Neural cell (in vitro differentiated cells): Measurements from ENCODE around the gene ACVR1.

ENCODE experiments used
- CTCF ChIP-seq: fragments of 450-650 bp; IDR thresholded peaks from 2 replicates; pipeline ENCODE4 v1.5.1; 2014; ENCODE audit warnings: antibody characterized with exemption, mild to moderate bottlenecking, moderate library complexity; ENCODE audit not compliant: poor library complexity, severe bottlenecking
- EP300 ChIP-seq: fragments of 450-650 bp; conservative IDR thresholded peaks from 2 replicates; pipeline ENCODE4 v1.6.1; 2014; ENCODE audit warnings: antibody characterized with exemption, mild to moderate bottlenecking, moderate library complexity; ENCODE audit not compliant: poor library complexity, severe bottlenecking
- MXI1 ChIP-seq: fragments of 450-650 bp; conservative IDR thresholded peaks from 2 replicates; pipeline ENCODE4 v1.6.1; 2014; ENCODE audit warnings: antibody characterized with exemption, mild to moderate bottlenecking; ENCODE audit not compliant: poor library complexity, severe bottlenecking
- POLR2AphosphoS5 ChIP-seq: IDR thresholded peaks from 2 replicates; pipeline ENCODE4 v1.6.1; 2012
- REST ChIP-seq: IDR thresholded peaks from 2 replicates; pipeline ENCODE4 v1.6.1; 2012; ENCODE audit warnings: borderline replicate concordance
- TAF1 ChIP-seq: IDR thresholded peaks from 2 replicates; pipeline ENCODE4 v1.6.1; 2012; ENCODE audit warnings: low read depth

- TF ChIP-seq CTCF (no peak), TAF1 (no peak), MXI1 (no peak), POLR2AphosphoS5 (no peak), EP300 (no peak), REST (no peak)
Measured at GRCh38 chr2:157902692-157903091, 26.6 kb upstream of the ACVR1 start.
